Heart left ventricle (tissue), 16 donors: ENCODE results near the gene CDH19. TPM values are rescaled to one million over a fixed set of nuclear protein-coding genes. Genes with fewer than 3 reads are reported as not detected.

Experiments
- ATAC-seq, 4 donors: fragments of 200-7000 bp; cut with Tn5 transposase; one replicate each; pipeline ENCODE4 v1.9.1; 2020 to 2022; ENCODE audit warnings: moderate library complexity in 4 of 4, mild to moderate bottlenecking in 3 of 4, moderate number of reproducible peaks in 1 of 4
- DNase-seq, 5 donors: peaks; one replicate each; pipeline ENCODE4 v3.0.0-alpha.2; 2020
- H3K27ac ChIP-seq, 12 donors: fragments of 200-600 bp; sonication (generic) in 4 of 12; one replicate each; pipeline versions ENCODE4 v1.5.0 to v1.8.0; 2016 to 2022; ENCODE audit warnings: mild to moderate bottlenecking in 2 of 12
- H3K27me3 ChIP-seq, 9 donors: fragments of 200-600 bp; sonication (generic) in 2 of 9; one replicate each; pipeline versions ENCODE4 v1.5.1 to v1.8.0; 2016 to 2022; ENCODE audit warnings: mild to moderate bottlenecking in 3 of 9
- H3K36me3 ChIP-seq, 9 donors: fragments of 200-600 bp; sonication (generic) in 2 of 9; one replicate each; pipeline versions ENCODE4 v1.5.0 to v1.8.0; 2018 to 2022; ENCODE audit warnings: mild to moderate bottlenecking in 2 of 9
- H3K4me1 ChIP-seq, 12 donors: fragments of 200-600 bp; sonication (generic) in 4 of 12; one replicate each; pipeline versions ENCODE4 v1.5.0 to v1.8.0; 2016 to 2022; ENCODE audit warnings: mild to moderate bottlenecking in 3 of 12
- H3K4me3 ChIP-seq, 12 donors: fragments of 200-600 bp; sonication (generic) in 4 of 12; one replicate each; pipeline versions ENCODE4 v1.5.0 to v1.8.0; 2017 to 2022; ENCODE audit warnings: mild to moderate bottlenecking in 9 of 12, moderate library complexity in 4 of 12
- H3K9me3 ChIP-seq, 12 donors: fragments of 200-600 bp; sonication (generic) in 4 of 12; one replicate each; pipeline versions ENCODE4 v1.5.0 to v1.8.0; 2016 to 2022; ENCODE audit warnings: mild to moderate bottlenecking in 1 of 12
- POLR2A ChIP-seq, 2 donors: fragments of 450-650 bp; IDR thresholded peaks; one replicate each; pipeline ENCODE4 v1.6.1; 2017; ENCODE audit warnings: antibody characterized with exemption in 2 of 2, mild to moderate bottlenecking in 2 of 2, moderate library complexity in 2 of 2
- WGBS, 4 donors: extraction: QIAGEN DNeasy Blood & Tissue Kit in 2 of 4; methylation state at CpG; one replicate each; pipeline versions ENCODE4 v1.1.5 to v1.1.7; 2013 to 2018; 5-methylcytosine and 5-hydroxymethylcytosine counted together
- intact Hi-C, 10 donors: fragments of 100-400 bp; cut with DNase I; formaldehyde crosslinking; loops; one replicate each; pipeline versions ENCODE4 v1.11.1 to v1.14.2; 2022
- polyA plus RNA-seq, 2 donors: library from polyadenylated mRNA; stranded (reverse); fragments of 200-250 nt; gene quantifications; one replicate each; pipeline ENCODE4 v1.2.3, GENCODE V29; 2013
- total RNA-seq, 9 donors: library from RNA; depleted of rRNA in 2 of 9; stranded (reverse); fragments of >200 nt in 2 of 9; fragmentation: NEBNext Ultra II Directional in 3 of 9; extraction: Animal tissue kit (Norgen Biotek cat#: 25700) in 3 of 9; gene quantifications; one replicate each; pipeline versions ENCODE4 v1.1.0 to v1.2.4, GENCODE V29; 2016 to 2023
- TF ChIP-seq, protein P1 (sequence below), 12 donors: fragments of 200-600 bp; sonication (generic) in 4 of 12; IDR thresholded peaks; one replicate each; pipeline versions ENCODE4 v1.5.0 to v1.8.0; 2018 to 2022; ENCODE audit warnings: antibody characterized with exemption in 12 of 12, mild to moderate bottlenecking in 5 of 12
- donor health status: ischemic (EF 13 %, LVEDD 7.1; RV severe dilation, severe dysfunction).
- donor health status: healthy with polysubstance abuse.
- donor health status: DM: no; HTN: yes; CAD: no.
- donor health status: DM: no; HTN: no; CAD: no.
- donor health status: ischemic (EF 25% LVEDD 6.9; RV normal size, moderate dysfunction).
- donor health status: ischemic (EF 25% LVEDD 5.7; RV mildly dilated, moderate dysfunction).
- donor health status: healthy.
- donor health status: DM: yes; HTN: yes; CAD: no.
- donor health status: ischemic (EF 35%, LVEDD 5.7; RV mildly dilated, moderate dysfunction).
- donor health status: nonischemic (EF 11% LVEDD 7.7; RV severe dilation, severe dysfunction).
- donor health status: DM: yes; HTN: yes; CAD: no.
- donor health status: PGD.
- donor health status: ischemic (EF 29% LVEDD 5.4; RV normal size, mild dysfunction).
- donor health status: nonischemic (EF 23%, LVEDD 6.1; RV moderate dilation, normal function).

Gene CDH19
- total and polyA plus RNA-seq, 11 donors: 7.8 to 51.7 (median 12.2) TPM

GRCh38 chr18:66571845-66572244 is 32.0 kb downstream of the CDH19 start:
- peaks cover 0 to 25% (median 0%) of the 10 kb centered on the region in 9 donors for H3K36me3 ChIP-seq
- H3K4me1 ChIP-seq: peaks cover 0 to 4% (median 0%) of the 10 kb centered on the region in 12 donors
- intact Hi-C loops: no loop called here
- no peak for DNase-seq
- H3K9me3 ChIP-seq: no peaks in the 10 kb centered on the region
- WGBS, 4 donors: 78 to 89% (median 82%) methylated on average over 6 of the region's 6 CpGs
- TF ChIP-seq, protein P1, sequence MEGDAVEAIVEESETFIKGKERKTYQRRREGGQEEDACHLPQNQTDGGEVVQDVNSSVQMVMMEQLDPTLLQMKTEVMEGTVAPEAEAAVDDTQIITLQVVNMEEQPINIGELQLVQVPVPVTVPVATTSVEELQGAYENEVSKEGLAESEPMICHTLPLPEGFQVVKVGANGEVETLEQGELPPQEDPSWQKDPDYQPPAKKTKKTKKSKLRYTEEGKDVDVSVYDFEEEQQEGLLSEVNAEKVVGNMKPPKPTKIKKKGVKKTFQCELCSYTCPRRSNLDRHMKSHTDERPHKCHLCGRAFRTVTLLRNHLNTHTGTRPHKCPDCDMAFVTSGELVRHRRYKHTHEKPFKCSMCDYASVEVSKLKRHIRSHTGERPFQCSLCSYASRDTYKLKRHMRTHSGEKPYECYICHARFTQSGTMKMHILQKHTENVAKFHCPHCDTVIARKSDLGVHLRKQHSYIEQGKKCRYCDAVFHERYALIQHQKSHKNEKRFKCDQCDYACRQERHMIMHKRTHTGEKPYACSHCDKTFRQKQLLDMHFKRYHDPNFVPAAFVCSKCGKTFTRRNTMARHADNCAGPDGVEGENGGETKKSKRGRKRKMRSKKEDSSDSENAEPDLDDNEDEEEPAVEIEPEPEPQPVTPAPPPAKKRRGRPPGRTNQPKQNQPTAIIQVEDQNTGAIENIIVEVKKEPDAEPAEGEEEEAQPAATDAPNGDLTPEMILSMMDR (IDR thresholded peaks at IDR 0.05): no peak
- TF ChIP-seq POLR2A (IDR thresholded peaks at IDR 0.05): no peak
- H3K27ac ChIP-seq: no peak overlapping the region
- no peak for ATAC-seq
- no peak overlapping the region for H3K4me3 ChIP-seq
- no peaks in the 10 kb centered on the region for H3K27me3 ChIP-seq

DNA sequence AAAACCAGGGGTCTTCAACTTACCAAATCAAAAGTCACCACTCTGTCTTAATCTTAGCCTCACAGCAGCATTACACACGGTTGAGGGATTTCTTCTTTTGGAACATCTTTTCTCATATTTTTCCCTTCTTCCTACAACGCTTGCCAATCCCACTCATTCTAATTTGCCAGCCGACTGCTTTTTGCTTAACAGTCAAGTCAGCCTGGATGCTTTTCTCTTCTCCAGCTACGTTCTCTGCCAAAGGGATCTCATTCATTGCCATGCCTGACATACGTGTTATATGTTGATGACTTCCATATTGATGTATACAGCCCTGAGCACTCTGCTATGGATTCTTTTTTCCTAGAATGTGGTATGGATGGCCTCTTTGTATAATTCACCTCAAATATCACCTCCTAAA is 37.3 kb downstream of the CDH19 start:
- intact Hi-C loops: no loop called here

DNA sequence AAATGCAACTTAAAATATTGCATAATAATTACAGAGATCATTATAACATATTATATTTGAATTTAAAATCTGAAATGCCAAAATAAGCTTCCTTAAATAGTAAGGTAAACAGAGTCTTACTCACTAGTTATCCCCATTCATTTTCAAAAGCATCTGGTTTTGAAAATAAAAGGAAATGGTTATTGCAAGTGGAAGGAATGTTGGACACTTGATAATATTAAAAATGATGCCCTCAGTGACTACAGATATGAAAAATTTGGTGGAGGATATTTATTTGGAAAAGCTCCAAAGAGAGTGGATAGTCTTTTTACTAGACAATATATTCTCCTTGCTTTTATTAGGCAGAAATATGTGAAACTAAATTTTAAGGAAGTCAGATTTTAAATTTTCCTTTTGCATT is 39.7 kb downstream of the CDH19 start:
- H3K36me3 ChIP-seq: peaks cover 0 to 15% (median 0%) of the 10 kb centered on the region in 9 donors
- no peak for TF ChIP-seq POLR2A (IDR thresholded peaks at IDR 0.05)
- TF ChIP-seq, protein P1 (IDR thresholded peaks at IDR 0.05): no peak
- ATAC-seq: no peak
- no peaks in the 10 kb centered on the region for H3K27me3 ChIP-seq
- DNase-seq: no peak
- intact Hi-C loops: no loop called here
- peak overlapping the region in 1 of 12 donors; percentile 1 for H3K4me3 ChIP-seq
- no peak overlapping the region for H3K27ac ChIP-seq
- peaks cover 0 to 4% (median 0%) of the 10 kb centered on the region in 12 donors for H3K4me1 ChIP-seq
- H3K9me3 ChIP-seq: no peaks in the 10 kb centered on the region

More for the DNA sequence above, 37.3 kb downstream of the CDH19 start:
- TF ChIP-seq, protein P1 (IDR thresholded peaks at IDR 0.05): no peak
- no peak for TF ChIP-seq POLR2A (IDR thresholded peaks at IDR 0.05)
- WGBS, 4 donors: 60 to 80% (median 66%) methylated on average over 5 of the region's 5 CpGs
- no peak overlapping the region for H3K4me3 ChIP-seq
- DNase-seq (no peak), ATAC-seq (no peak)
- no peak overlapping the region for H3K27ac ChIP-seq
- peaks cover 0 to 25% (median 0%) of the 10 kb centered on the region in 9 donors for H3K36me3 ChIP-seq
- no peaks in the 10 kb centered on the region for H3K27me3 ChIP-seq
- no peaks in the 10 kb centered on the region for H3K9me3 ChIP-seq
- H3K4me1 ChIP-seq: peaks cover 0 to 4% (median 0%) of the 10 kb centered on the region in 12 donors

GRCh38 chr18:66562279-66562678 is 41.6 kb downstream of the CDH19 start:
- Histone ChIP-seq H3K27ac (no peak overlapping the region), H3K9me3 (no peaks in the 10 kb centered on the region), H3K27me3 (no peaks in the 10 kb centered on the region), H3K4me3 (no peak overlapping the region), H3K36me3 (peaks cover 0 to under 1% (median 0%) of the 10 kb centered on the region in 9 donors), H3K4me1 (peaks cover 0 to 4% (median 0%) of the 10 kb centered on the region in 12 donors)
- WGBS, 4 donors: 74 to 79% (median 75%) methylated on average over 6 of the region's 6 CpGs
- DNase-seq (no peak), ATAC-seq (no peak)
- intact Hi-C loops: no loop called here
- TF ChIP-seq, protein P1 (IDR thresholded peaks at IDR 0.05): no peak
- no peak for TF ChIP-seq POLR2A (IDR thresholded peaks at IDR 0.05)
